ENCODE measurements around the gene SGCA. TPM values are rescaled to one million over a fixed set of nuclear protein-coding genes. Genes with fewer than 3 reads are reported as not detected.
A peak's percentile ranks its signal among the peaks of the same experiment; 100 is the strongest.

The SGCA gene
- total RNA-seq, 2 donors from 2014 or later = 0.42 TPM; not detected in 1

DNA sequence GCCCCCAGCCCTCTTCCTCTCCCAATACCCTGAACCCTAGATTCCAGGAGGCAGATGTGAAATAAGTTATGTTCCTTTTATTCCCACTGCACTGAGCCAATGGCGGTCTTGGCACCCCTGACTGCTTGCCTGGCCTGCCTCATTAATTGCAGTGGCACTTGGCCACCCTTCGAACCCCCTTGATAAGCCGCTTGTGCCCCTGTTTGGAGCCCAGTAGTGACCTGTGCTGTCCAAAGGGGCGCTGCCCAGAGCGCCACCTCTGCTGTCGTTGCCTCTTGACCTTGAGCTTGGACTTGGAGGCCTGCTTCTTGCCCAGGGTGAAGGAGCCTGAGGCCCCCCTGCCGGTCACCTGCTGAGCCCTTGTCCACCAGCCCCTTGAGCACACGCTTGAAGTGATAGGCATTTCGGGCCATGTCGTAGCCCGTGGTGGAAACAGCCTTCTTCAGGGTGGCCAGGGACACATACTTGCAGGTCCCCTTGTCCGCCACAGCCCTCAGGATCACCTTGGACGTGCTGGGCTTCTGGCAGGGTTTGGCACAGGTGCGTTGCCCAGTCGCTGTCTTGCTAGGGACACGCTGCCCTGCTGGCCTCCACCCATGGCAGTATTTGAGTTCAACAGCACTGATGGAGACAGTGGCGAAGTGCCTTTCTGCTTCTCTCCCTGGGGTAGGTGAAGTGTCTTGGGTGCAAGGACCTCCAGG is 5.7 kb downstream of the SGCA start:
- Mint-ChIP-seq H3K36me3 (no peaks in the 10 kb centered on the region), H3K4me3 (no peak overlapping the region), H3K9me3 (no peaks in the 10 kb centered on the region), H3K4me1 (ENCODE audit: low read depth in 2 of 2) (peaks cover 13 to 14% of the 10 kb centered on the region in 2 donors), H3K27me3 (no peaks in the 10 kb centered on the region), H3K27ac (no peak overlapping the region)
- ATAC-seq (no peak), DNase-seq (ENCODE audit: low spot score) (no peak)

DNA sequence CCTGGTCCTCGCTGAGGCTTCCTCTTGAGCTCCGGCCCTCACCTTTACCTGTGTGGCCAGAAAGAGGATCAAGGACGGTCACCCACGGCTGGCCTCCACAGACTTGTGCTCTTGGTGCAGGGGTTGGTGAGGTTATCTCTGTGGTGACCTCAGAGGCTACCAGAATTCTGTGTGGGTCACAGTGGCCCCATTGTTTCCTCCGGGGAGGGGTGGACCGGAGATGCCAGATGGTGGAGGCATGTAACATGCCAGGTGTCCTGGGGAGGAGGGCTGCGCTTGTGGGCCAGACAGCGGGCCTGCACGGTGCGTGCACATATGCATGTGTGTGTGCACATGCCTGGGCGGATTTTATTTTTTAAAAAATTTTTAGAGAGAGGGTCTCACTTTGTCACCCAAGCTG is 6.3 kb downstream of the SGCA start:
- DNase-seq (ENCODE audit: low spot score) = peak; percentile 37
- Mint-ChIP-seq H3K27ac (no peak overlapping the region), H3K9me3 (no peaks in the 10 kb centered on the region), H3K4me3 (no peak overlapping the region), H3K4me1 (ENCODE audit: low read depth in 2 of 2) (peaks cover 11 to 14% of the 10 kb centered on the region in 2 donors), H3K36me3 (no peaks in the 10 kb centered on the region), H3K27me3 (no peaks in the 10 kb centered on the region)
- ATAC-seq = no peak

DNA sequence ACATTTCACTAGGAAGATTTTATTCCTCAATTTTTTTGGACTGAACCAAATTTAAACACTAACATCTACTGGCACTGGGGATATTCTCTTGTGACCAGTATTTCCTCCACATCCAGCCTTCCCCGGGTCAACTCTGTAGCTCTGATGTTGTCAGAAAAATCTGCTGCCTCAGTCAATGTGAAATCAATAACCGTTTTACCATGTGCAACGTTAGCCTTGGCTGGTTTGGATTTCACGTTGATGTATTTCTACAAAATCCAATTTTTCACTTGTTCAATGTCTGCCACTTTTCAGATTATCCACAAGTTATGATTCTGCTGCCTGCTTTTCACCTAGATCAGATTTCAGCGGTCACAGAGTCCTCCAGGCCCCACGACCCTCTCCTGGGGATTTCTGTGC is 7.1 kb downstream of the SGCA start:
- Mint-ChIP-seq H3K4me1 (ENCODE audit: low read depth in 2 of 2) (peaks cover 11 to 14% of the 10 kb centered on the region in 2 donors), H3K9me3 (no peaks in the 10 kb centered on the region), H3K27me3 (no peaks in the 10 kb centered on the region), H3K27ac (no peak overlapping the region), H3K4me3 (no peak overlapping the region), H3K36me3 (no peaks in the 10 kb centered on the region)
- no peak for ATAC-seq
- DNase-seq (ENCODE audit: low spot score) = no peak

DNA sequence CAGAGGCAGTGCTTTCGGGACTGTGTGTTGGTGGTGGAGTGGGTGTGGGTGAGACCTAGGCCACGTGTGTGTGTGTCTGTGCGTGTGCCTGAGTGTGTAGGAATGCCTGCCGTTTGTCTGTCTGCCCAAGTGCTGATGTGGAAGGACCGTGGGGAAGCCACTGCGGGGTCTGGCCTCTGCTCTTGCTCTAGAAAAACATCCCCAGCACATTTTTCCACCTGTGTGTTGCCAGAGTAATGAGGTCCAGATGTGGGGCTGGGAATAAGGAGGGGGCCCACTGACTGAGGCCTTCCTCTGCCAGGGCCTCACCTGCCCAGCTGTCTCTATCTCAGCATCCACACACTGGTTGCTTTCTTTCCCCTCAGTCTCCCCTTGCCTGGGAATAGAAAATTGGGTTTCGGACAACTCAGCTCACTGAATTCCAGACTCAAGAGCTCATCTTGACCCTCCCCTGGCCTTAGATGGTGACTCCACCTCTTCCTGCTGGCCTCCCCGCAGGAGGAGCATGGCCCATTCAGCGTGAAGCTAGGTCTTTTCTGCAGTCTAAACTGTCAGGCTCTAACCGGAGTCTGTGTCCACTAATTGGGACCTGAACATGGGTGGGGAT is 7.6 kb downstream of the SGCA start:
- no peaks in the 10 kb centered on the region for H3K9me3 Mint-ChIP-seq
- no peak overlapping the region for H3K27ac Mint-ChIP-seq
- DNase-seq (ENCODE audit: low spot score) = no peak
- ATAC-seq = no peak
- H3K4me3 Mint-ChIP-seq = no peak overlapping the region
- H3K36me3 Mint-ChIP-seq = no peaks in the 10 kb centered on the region
- peaks cover 15 to 19% of the 10 kb centered on the region in 2 donors for H3K4me1 Mint-ChIP-seq (ENCODE audit: low read depth in 2 of 2)
- peaks cover 0 to 3% of the 10 kb centered on the region in 2 donors for H3K27me3 Mint-ChIP-seq

DNA sequence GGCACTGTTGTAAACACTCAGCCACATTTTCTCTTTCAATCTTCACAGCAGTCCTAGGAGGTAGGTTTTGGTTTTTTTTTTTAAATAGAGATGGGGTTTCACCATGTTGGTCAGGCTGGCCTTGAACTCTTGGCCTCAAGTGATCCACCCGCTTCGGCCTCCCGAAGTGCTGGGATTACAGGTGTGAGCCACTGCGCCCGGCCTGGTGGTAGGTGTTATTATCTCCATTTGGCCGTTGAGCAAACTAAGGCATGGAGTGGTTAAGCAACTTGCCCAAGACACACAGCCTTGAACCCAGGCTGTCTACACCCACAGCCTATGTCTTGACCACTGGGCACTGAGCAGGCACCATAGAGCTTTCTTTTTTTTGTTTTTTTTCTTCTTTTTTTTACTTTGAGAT is 8.6 kb downstream of the SGCA start:
- no peak for ATAC-seq
- Mint-ChIP-seq H3K27ac (no peak overlapping the region), H3K36me3 (no peaks in the 10 kb centered on the region), H3K9me3 (no peaks in the 10 kb centered on the region), H3K27me3 (peaks cover 0 to 3% of the 10 kb centered on the region in 2 donors), H3K4me1 (ENCODE audit: low read depth in 2 of 2) (peaks cover 6 to 12% of the 10 kb centered on the region in 2 donors), H3K4me3 (no peak overlapping the region)
- no peak for DNase-seq (ENCODE audit: low spot score)

DNA sequence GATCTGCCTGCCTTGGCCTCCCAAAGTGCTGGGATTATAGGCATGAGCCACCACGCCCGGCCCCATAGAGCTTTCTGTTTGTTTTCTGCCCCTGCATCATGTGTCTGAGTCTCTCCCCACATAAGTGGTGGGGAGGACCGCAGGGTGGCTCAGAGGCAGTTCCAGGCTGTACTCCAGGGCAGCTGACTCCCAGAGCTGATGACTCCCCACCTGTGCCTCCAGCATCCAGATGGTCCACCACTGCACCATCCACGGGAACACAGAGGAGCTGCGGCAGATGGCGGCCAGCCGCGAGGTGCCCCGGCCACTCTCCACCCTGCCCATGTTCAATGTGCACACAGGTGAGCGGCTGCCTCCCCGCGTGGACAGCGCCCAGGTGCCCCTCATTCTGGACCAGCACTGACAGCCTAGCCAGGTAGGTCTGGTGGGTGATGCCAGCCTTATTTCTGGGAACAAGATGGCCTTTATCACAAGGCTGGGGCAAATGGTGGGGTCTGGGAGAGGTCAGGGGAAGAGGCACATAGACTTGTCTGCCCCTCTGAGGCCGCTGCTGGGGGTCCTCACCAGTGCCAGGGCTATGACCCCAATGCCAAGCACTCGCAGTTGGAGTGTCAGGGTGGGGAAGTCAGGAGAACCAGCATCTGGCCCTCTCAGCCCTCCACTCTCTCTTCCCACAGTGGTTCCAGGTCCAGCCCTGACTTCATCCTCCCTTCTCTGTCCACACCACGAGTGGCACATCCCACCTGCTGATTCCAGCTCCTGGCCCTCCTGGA is 9.4 kb downstream of the SGCA start:
- Mint-ChIP-seq H3K27me3 (peaks cover 0 to 3% of the 10 kb centered on the region in 2 donors), H3K36me3 (no peaks in the 10 kb centered on the region), H3K4me1 (ENCODE audit: low read depth in 2 of 2) (peaks cover 5 to 10% of the 10 kb centered on the region in 2 donors), H3K4me3 (no peak overlapping the region), H3K27ac (no peak overlapping the region), H3K9me3 (no peaks in the 10 kb centered on the region)
- DNase-seq (ENCODE audit: low spot score) = no peak
- ATAC-seq = no peak

DNA sequence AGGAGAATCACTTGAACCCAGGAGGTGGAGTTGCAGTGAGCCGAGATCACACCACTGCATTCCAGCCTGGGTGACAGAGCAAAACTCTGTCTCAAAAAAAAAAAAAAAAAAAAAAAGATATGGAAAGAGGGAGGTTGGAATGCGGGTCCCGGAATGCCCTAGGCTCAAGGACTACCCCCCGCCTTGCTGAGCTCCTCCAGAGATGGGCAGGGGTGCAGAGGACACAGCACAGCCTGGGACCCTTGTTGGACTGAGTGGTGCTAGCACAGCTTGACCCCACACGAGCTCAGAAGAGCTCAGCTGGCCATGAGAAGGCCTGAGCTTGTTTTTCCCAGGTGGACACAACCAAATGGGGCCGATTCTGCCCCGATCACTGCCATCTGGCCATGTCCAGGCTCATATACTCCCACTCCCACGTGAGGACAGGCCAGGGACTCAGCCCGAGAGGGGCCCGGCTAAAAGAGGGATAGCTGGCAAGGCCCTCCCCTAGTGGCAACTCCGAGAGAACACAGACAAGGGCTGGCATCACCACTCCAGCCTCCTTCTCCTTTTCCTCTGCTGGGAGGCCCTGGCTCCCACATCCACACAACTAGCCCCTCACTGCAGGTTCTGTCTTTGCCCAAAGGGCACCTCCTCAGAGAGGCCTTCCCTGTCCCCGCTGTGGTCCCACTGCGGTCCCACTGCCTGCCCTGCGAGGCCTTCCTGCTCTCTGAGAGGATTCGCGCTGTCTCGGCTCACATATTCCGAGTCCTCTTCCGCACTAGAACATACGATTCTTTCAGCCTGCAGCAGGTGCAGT is 11.0 kb downstream of the SGCA start:
- DNase-seq (ENCODE audit: low spot score) (no peak), ATAC-seq (no peak)
- no peak overlapping the region for H3K27ac Mint-ChIP-seq
- peaks cover 6 to 8% of the 10 kb centered on the region in 2 donors for H3K4me1 Mint-ChIP-seq (ENCODE audit: low read depth in 2 of 2)
- H3K4me3 Mint-ChIP-seq = no peak overlapping the region
- H3K36me3 Mint-ChIP-seq = no peaks in the 10 kb centered on the region
- peaks cover 0 to 5% of the 10 kb centered on the region in 2 donors for H3K27me3 Mint-ChIP-seq
- no peaks in the 10 kb centered on the region for H3K9me3 Mint-ChIP-seq

DNA sequence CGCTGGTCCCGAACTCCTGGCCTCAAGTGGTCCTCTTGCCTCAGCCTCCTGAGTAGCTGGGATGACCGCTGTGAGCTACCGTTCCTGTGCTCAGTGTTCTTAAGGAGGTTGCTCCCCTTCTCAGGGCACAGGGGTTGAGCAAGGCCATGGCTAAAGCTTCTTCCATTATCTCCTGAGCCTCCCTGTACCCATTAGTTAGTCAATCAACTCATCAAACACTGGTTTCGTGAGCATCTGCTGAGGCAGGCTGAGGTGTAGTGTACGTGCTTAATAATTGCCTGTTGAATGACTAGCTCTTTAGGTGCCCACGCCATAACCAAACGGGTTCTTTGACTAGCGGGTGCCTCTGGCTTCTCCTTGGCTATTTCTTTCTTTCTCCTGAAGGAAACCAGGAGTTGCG is 11.7 kb downstream of the SGCA start:
- no peak for ATAC-seq
- no peaks in the 10 kb centered on the region for H3K36me3 Mint-ChIP-seq

DNA sequence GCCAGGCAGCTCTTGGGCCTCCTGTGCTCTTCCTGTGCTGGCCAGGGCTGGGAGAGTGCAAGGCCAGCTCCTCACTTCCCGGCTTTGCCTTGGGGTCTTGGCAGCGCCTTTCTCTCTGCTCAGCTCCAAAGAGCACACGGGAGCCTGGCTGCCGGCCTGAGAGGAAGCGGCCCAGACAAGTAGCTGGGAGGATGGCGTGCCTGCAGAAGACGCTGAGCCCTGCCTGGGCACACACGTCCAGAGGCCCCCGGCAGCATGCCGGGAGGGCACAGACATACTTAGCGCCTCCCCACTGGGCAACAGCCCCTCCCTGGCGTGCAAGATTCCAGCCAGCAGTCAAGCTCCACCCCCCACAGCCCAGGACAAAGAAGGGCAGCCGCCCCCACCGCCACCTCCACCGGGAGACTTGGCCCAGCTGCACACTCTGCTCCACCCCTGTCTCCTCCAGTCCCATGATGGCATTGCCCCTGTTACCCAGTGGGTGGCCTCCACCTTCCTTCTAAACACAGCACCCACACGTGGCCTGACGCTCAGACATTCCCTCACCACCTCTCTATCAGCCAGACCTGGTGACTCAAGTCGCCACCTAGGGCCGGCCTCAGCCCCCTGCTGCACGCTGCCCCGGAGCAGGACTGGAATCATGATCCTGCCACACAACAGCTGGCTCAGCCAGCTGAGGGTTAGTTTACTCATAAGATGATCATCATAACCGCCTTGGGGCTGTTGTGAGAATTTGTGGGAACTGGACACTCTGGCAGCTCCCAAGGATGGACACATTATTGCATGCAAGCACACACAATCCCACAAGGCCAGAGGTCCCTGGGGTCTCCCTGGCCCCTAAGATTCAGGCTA is 12.4 kb downstream of the SGCA start:
- H3K9me3 Mint-ChIP-seq = no peaks in the 10 kb centered on the region
- ATAC-seq (peak; percentile 62 to 73), DNase-seq (ENCODE audit: low spot score) (no peak)
- H3K27ac Mint-ChIP-seq = no peak overlapping the region
- H3K27me3 Mint-ChIP-seq = peaks cover 0 to 7% of the 10 kb centered on the region in 2 donors
- no peaks in the 10 kb centered on the region for H3K36me3 Mint-ChIP-seq
- H3K4me1 Mint-ChIP-seq (ENCODE audit: low read depth in 2 of 2) = peaks cover 10 to 15% of the 10 kb centered on the region in 2 donors
- no peak overlapping the region for H3K4me3 Mint-ChIP-seq

More for the DNA sequence above, 11.7 kb downstream of the SGCA start:
- Mint-ChIP-seq H3K9me3 (no peaks in the 10 kb centered on the region), H3K4me1 (ENCODE audit: low read depth in 2 of 2) (peaks cover 6 to 11% of the 10 kb centered on the region in 2 donors), H3K27ac (no peak overlapping the region), H3K4me3 (no peak overlapping the region), H3K27me3 (peaks cover 0 to 7% of the 10 kb centered on the region in 2 donors)
- no peak for DNase-seq (ENCODE audit: low spot score)

DNA sequence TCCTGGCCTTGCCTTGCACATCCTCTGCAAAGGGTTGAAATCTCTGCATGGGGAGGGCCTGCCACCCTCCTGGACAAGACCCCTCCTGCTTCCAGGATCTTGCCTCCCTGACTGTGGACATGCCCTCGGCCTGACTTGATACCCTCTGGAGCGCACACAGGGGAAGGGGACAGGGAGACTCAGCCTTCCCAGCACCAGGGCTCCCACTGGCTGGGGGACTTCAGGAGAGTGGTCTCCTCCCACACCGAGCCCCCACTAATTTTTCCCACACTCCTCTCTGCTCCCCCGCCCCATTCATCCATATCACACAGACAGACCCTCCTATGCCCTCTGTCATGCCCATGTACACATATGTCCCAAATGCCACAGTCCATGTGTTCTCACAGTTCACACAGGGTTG is 14.3 kb downstream of the SGCA start:
- Mint-ChIP-seq H3K27ac (no peak overlapping the region), H3K4me3 (no peak overlapping the region), H3K36me3 (no peaks in the 10 kb centered on the region), H3K9me3 (no peaks in the 10 kb centered on the region), H3K4me1 (ENCODE audit: low read depth in 2 of 2) (peaks cover 19 to 25% of the 10 kb centered on the region in 2 donors), H3K27me3 (peaks cover 0 to 11% of the 10 kb centered on the region in 2 donors)
- DNase-seq (ENCODE audit: low spot score) (no peak), ATAC-seq (no peak)

DNA sequence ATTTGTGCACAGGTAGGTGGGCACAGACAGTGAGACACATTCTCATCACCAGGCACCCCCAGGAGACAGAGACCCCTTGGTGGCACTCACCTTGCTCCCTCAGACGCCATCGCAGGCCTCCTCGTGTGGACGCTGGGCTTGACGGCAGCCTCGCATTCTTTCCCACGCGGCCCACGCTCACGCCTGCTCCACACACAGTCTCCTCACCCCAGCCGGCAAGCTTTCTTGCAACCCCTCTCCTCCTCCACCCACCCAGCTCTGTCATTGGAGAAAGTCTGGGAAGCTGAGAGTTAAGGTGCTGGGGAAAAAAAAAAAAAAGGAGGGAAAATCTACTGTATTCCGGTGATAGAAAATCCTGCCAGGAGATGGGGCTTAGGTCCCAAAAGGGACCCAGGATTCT is 14.8 kb downstream of the SGCA start:
- H3K27me3 Mint-ChIP-seq = peaks cover 0 to 11% of the 10 kb centered on the region in 2 donors
- ATAC-seq (no peak), DNase-seq (ENCODE audit: low spot score) (no peak)
- H3K27ac Mint-ChIP-seq = no peak overlapping the region
- H3K4me3 Mint-ChIP-seq = no peak overlapping the region
- H3K4me1 Mint-ChIP-seq (ENCODE audit: low read depth in 2 of 2) = peaks cover 19 to 25% of the 10 kb centered on the region in 2 donors
- H3K9me3 Mint-ChIP-seq = no peaks in the 10 kb centered on the region
- no peaks in the 10 kb centered on the region for H3K36me3 Mint-ChIP-seq

DNA sequence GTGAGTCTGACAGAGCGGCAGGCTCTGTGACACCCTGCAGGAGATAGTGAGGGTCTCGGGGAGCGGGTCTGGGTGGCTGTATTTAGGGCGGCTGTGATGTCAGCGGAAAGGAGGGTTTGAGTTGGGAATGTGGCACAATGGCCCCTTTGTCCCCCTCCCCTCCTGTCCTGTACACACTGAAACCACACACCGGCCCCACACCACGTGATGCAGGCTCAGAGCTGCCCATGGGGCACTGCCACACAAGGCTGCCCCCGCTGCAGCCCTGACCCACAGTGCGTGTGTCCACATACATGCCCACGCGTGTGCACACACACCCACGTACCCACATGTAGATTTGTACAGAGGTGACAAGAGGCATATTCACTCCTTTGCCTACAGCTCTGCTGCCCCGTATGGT is 15.3 kb downstream of the SGCA start:
- Mint-ChIP-seq H3K4me3 (no peak overlapping the region), H3K4me1 (ENCODE audit: low read depth in 2 of 2) (peaks cover 19 to 25% of the 10 kb centered on the region in 2 donors), H3K27ac (no peak overlapping the region), H3K9me3 (no peaks in the 10 kb centered on the region), H3K27me3 (peaks cover 0 to 11% of the 10 kb centered on the region in 2 donors), H3K36me3 (no peaks in the 10 kb centered on the region)
- DNase-seq (ENCODE audit: low spot score) (no peak), ATAC-seq (no peak)
